ENCODE measurements around the gene PFKL.

PFKL gene

GRCh38 chr21:44351535-44352252 lies 51.8 kb downstream of the PFKL start:
- H2AFZ ChIP-seq (ENCODE audit: low read depth, low read length), result no peak overlapping the region
- H3K9ac ChIP-seq (ENCODE audit: low read length), result no peak overlapping the region
- H3K4me3 ChIP-seq (ENCODE audit: insufficient read depth in 1 of 2, low read depth in 1 of 2, low read length in 2 of 2), result no peak overlapping the region
- no peaks in the 10 kb centered on the region for H3K9me3 ChIP-seq (ENCODE audit: control insufficient read depth, low read length)
- no peak overlapping the region for H3K23ac ChIP-seq (ENCODE audit: low read length in 2 of 2)
- H3K4me1 ChIP-seq (ENCODE audit: control insufficient read depth, insufficient read depth, low read depth, low read length), result peaks cover 6% of the 10 kb centered on the region
- no peak overlapping the region for H2BK120ac ChIP-seq (ENCODE audit: low read depth, low read length)
- peaks cover 46 to 75% of the 10 kb centered on the region in 2 experiments for H3K27me3 ChIP-seq (ENCODE audit: control insufficient read depth in 1 of 2, insufficient read depth in 1 of 2, low read length in 2 of 2)
- no peak overlapping the region for H3K18ac ChIP-seq (ENCODE audit: low read depth in 1 of 2, low read length in 2 of 2)
- peak overlapping the region; percentile 41 for H4K8ac ChIP-seq (ENCODE audit: low read length)
- H3K36me3 ChIP-seq (ENCODE audit: control insufficient read depth in 1 of 2, insufficient read depth in 2 of 2, low read depth in 1 of 2, low read length in 2 of 2), result no peaks in the 10 kb centered on the region
- 87% methylated on average over 18 of the region's 18 CpGs for WGBS
- H3K4ac ChIP-seq (ENCODE audit: low read depth in 1 of 2, low read length in 2 of 2), result no peak overlapping the region
- no peak overlapping the region for H2AK5ac ChIP-seq (ENCODE audit: low read length, severe bottlenecking)
- H2BK15ac ChIP-seq (ENCODE audit: low read depth, poor library complexity, severe bottlenecking), result no peak overlapping the region
- H3K4me2 ChIP-seq (ENCODE audit: low read length, poor library complexity, severe bottlenecking), result no peak overlapping the region
- H2BK5ac ChIP-seq (ENCODE audit: low read depth, low read length, poor library complexity, severe bottlenecking), result no peak overlapping the region
- no peaks in the 10 kb centered on the region for H3K79me1 ChIP-seq (replicated peaks; ENCODE audit: low read length, poor library complexity, severe bottlenecking)
- DNase-seq, result no peak
- no peak overlapping the region for H3K27ac ChIP-seq (ENCODE audit: low read length, poor library complexity, severe bottlenecking)
- no peak overlapping the region for H4K91ac ChIP-seq (ENCODE audit: low read length)
- no peak overlapping the region for H2BK12ac ChIP-seq (ENCODE audit: low read length in 2 of 2)
- no peak overlapping the region for H3K14ac ChIP-seq (ENCODE audit: low read length in 2 of 2)

DNA sequence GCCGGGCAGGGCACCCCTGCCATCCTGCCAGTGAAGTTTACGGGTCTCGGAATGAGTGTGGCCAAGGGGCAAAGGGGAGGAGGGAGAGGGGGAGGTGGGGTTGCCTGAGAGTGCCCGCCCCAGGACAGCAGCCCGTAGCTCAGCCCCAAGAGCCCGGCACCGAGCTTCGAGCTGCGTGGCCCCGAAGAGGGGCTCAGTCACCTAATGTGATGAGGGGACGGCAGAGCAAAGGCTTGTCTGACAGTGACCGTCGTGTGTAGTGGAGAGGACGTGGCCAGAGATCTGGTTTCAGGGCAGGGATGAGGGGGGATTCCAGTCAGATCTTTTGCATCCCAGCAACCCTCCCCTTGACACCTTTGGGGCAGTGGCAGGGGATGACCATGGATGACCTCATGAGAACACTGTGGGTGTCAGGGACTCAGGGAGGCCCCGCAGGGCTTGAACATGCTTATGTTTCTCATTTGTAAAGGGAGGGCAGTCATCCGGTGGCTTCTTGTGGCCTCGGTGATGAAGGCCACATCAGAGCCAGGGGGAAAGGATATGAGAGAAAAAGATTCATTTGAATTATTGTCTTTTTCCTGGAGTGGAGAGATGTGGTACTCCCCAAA lies 52.5 kb downstream of the PFKL start:
- no peak overlapping the region for H2AFZ ChIP-seq (ENCODE audit: low read depth, low read length)
- H3K18ac ChIP-seq (ENCODE audit: low read depth in 1 of 2, low read length in 2 of 2), result no peak overlapping the region
- WGBS, result 89% methylated on average over 17 of the region's 17 CpGs
- H2BK120ac ChIP-seq (ENCODE audit: low read depth, low read length), result no peak overlapping the region
- no peaks in the 10 kb centered on the region for H3K36me3 ChIP-seq (ENCODE audit: control insufficient read depth in 1 of 2, insufficient read depth in 2 of 2, low read depth in 1 of 2, low read length in 2 of 2)
- no peak overlapping the region for H3K4me3 ChIP-seq (ENCODE audit: insufficient read depth in 1 of 2, low read depth in 1 of 2, low read length in 2 of 2)
- H3K4ac ChIP-seq (ENCODE audit: low read depth in 1 of 2, low read length in 2 of 2), result no peak overlapping the region
- no peak overlapping the region for H3K23ac ChIP-seq (ENCODE audit: low read length in 2 of 2)
- H3K14ac ChIP-seq (ENCODE audit: low read length in 2 of 2), result no peak overlapping the region
- H3K4me1 ChIP-seq (ENCODE audit: control insufficient read depth, insufficient read depth, low read depth, low read length), result peaks cover 6% of the 10 kb centered on the region
- no peak overlapping the region for H2BK15ac ChIP-seq (ENCODE audit: low read depth, poor library complexity, severe bottlenecking)
- DNase-seq, result no peak
- H3K79me1 ChIP-seq (replicated peaks; ENCODE audit: low read length, poor library complexity, severe bottlenecking), result no peaks in the 10 kb centered on the region
- no peak overlapping the region for H3K27ac ChIP-seq (ENCODE audit: low read length, poor library complexity, severe bottlenecking)
- no peak overlapping the region for H2AK5ac ChIP-seq (ENCODE audit: low read length, severe bottlenecking)
- no peak overlapping the region for H2BK12ac ChIP-seq (ENCODE audit: low read length in 2 of 2)
- no peak overlapping the region for H2BK5ac ChIP-seq (ENCODE audit: low read depth, low read length, poor library complexity, severe bottlenecking)
- peaks cover 41 to 75% of the 10 kb centered on the region in 2 experiments for H3K27me3 ChIP-seq (ENCODE audit: control insufficient read depth in 1 of 2, insufficient read depth in 1 of 2, low read length in 2 of 2)
- H3K4me2 ChIP-seq (ENCODE audit: low read length, poor library complexity, severe bottlenecking), result no peak overlapping the region
- peaks cover 3% of the 10 kb centered on the region for H3K9me3 ChIP-seq (ENCODE audit: control insufficient read depth, low read length)
- H3K9ac ChIP-seq (ENCODE audit: low read length), result no peak overlapping the region
- H4K8ac ChIP-seq (ENCODE audit: low read length), result no peak overlapping the region
- H4K91ac ChIP-seq (ENCODE audit: low read length), result no peak overlapping the region

DNA sequence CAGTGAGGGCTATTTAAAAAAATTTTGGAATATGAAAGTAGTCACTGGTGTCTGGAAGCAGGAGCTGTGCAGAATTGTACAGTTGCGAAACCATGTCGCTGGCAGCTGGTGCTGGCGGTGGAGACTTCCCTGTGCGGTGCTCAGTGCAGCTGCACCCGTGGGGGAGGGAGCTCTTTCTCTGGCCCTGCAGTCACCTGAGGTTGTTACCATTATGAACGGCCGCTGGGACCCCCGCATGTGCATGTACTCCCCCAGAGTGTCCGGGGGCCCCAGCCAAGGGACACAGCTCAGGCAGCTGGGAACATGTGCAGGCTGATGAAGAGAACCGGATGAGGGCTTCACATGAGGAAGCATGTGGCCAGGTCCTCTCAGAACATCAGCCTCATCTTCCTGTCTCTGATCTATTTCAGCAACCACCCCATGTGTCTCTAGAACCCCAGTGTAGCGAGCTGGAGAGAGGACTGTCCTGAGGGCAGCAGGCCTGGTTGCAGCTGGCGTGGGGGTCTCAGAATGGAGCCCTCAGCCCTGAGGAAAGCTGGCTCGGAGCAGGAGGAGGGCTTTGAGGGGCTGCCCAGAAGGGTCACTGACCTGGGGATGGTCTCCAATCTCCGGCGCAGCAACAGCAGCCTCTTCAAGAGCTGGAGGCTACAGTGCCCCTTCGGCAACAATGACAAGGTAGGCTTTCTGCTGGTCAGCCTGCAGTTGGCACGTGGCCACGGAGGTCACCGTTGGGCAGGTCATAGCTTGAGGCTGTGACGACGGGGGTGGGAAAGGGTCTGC lies 53.5 kb downstream of the PFKL start, which contains the start of gene TRPM2:
TRPM2 (plus strand) TSS at position 431 of the 780 bp plus-strand sequence; CDS start at position 511, 80 bp downstream.
- Histone ChIP-seq H2AK5ac (ENCODE audit: low read length, severe bottlenecking) (no peak within 1 kb of the TSS), H3K14ac (ENCODE audit: low read length in 2 of 2) (no peak within 1 kb of the TSS), H3K27ac (ENCODE audit: low read length, poor library complexity, severe bottlenecking) (no peak within 1 kb of the TSS), H4K91ac (ENCODE audit: low read length) (no peak within 1 kb of the TSS), H2AFZ (ENCODE audit: low read depth, low read length) (no peak within 1 kb of the TSS), H3K4ac (ENCODE audit: low read depth in 1 of 2, low read length in 2 of 2) (no peak within 1 kb of the TSS), H2BK15ac (ENCODE audit: low read depth, poor library complexity, severe bottlenecking) (no peak within 1 kb of the TSS), H3K27me3 (ENCODE audit: control insufficient read depth in 1 of 2, insufficient read depth in 1 of 2, low read length in 2 of 2) (peaks cover 41 to 76% of the 10 kb centered on the region in 2 experiments), H2BK5ac (ENCODE audit: low read depth, low read length, poor library complexity, severe bottlenecking) (no peak within 1 kb of the TSS), H3K79me1 (replicated peaks; ENCODE audit: low read length, poor library complexity, severe bottlenecking) (no peaks in the 10 kb centered on the region), H3K9ac (ENCODE audit: low read length) (no peak within 1 kb of the TSS), H3K18ac (ENCODE audit: low read depth in 1 of 2, low read length in 2 of 2) (no peak within 1 kb of the TSS), H2BK12ac (ENCODE audit: low read length in 2 of 2) (no peak within 1 kb of the TSS), H3K4me2 (ENCODE audit: low read length, poor library complexity, severe bottlenecking) (no peak within 1 kb of the TSS), H4K8ac (ENCODE audit: low read length) (no peak within 1 kb of the TSS), H3K9me3 (ENCODE audit: control insufficient read depth, low read length) (peaks cover 5% of the 10 kb centered on the region), H2BK120ac (ENCODE audit: low read depth, low read length) (no peak within 1 kb of the TSS), H3K4me3 (ENCODE audit: insufficient read depth in 1 of 2, low read depth in 1 of 2, low read length in 2 of 2) (peak within 1 kb of the TSS in 1 of 2 experiments; percentile 36), H3K4me1 (ENCODE audit: control insufficient read depth, insufficient read depth, low read depth, low read length) (peaks cover 6% of the 10 kb centered on the region), H3K36me3 (ENCODE audit: control insufficient read depth in 1 of 2, insufficient read depth in 2 of 2, low read depth in 1 of 2, low read length in 2 of 2) (no peaks in the 10 kb centered on the region), H3K23ac (ENCODE audit: low read length in 2 of 2) (no peak within 1 kb of the TSS)
- DNase-seq, result no peak
- WGBS, result 83% methylated on average over 21 of the region's 21 CpGs

GRCh38 chr21:44354001-44354405 lies 54.1 kb downstream of the PFKL start:
- H3K79me1 ChIP-seq (replicated peaks; ENCODE audit: low read length, poor library complexity, severe bottlenecking), result no peaks in the 10 kb centered on the region
- no peak overlapping the region for H3K4ac ChIP-seq (ENCODE audit: low read depth in 1 of 2, low read length in 2 of 2)
- no peak overlapping the region for H3K27ac ChIP-seq (ENCODE audit: low read length, poor library complexity, severe bottlenecking)
- H2BK15ac ChIP-seq (ENCODE audit: low read depth, poor library complexity, severe bottlenecking), result no peak overlapping the region
- WGBS, result 74% methylated on average over 8 of the region's 8 CpGs
- DNase-seq, result no peak
- H3K36me3 ChIP-seq (ENCODE audit: control insufficient read depth in 1 of 2, insufficient read depth in 2 of 2, low read depth in 1 of 2, low read length in 2 of 2), result no peaks in the 10 kb centered on the region
- H3K4me3 ChIP-seq (ENCODE audit: insufficient read depth in 1 of 2, low read depth in 1 of 2, low read length in 2 of 2), result no peak overlapping the region
- H2BK5ac ChIP-seq (ENCODE audit: low read depth, low read length, poor library complexity, severe bottlenecking), result no peak overlapping the region
- no peak overlapping the region for H3K18ac ChIP-seq (ENCODE audit: low read depth in 1 of 2, low read length in 2 of 2)
- no peak overlapping the region for H3K9ac ChIP-seq (ENCODE audit: low read length)
- no peak overlapping the region for H3K4me2 ChIP-seq (ENCODE audit: low read length, poor library complexity, severe bottlenecking)
- no peak overlapping the region for H3K14ac ChIP-seq (ENCODE audit: low read length in 2 of 2)
- peaks cover 5% of the 10 kb centered on the region for H3K9me3 ChIP-seq (ENCODE audit: control insufficient read depth, low read length)
- no peak overlapping the region for H4K8ac ChIP-seq (ENCODE audit: low read length)
- H2BK120ac ChIP-seq (ENCODE audit: low read depth, low read length), result no peak overlapping the region
- peaks cover 6% of the 10 kb centered on the region for H3K4me1 ChIP-seq (ENCODE audit: control insufficient read depth, insufficient read depth, low read depth, low read length)
- no peak overlapping the region for H2AK5ac ChIP-seq (ENCODE audit: low read length, severe bottlenecking)
- peaks cover 41 to 69% of the 10 kb centered on the region in 2 experiments for H3K27me3 ChIP-seq (ENCODE audit: control insufficient read depth in 1 of 2, insufficient read depth in 1 of 2, low read length in 2 of 2)
- H4K91ac ChIP-seq (ENCODE audit: low read length), result no peak overlapping the region
- H2BK12ac ChIP-seq (ENCODE audit: low read length in 2 of 2), result no peak overlapping the region
- H2AFZ ChIP-seq (ENCODE audit: low read depth, low read length), result no peak overlapping the region
- no peak overlapping the region for H3K23ac ChIP-seq (ENCODE audit: low read length in 2 of 2)

Measured in mesenchymal stem cell (in vitro differentiated cells and primary cell).